Stomach (tissue), 19 donors: ENCODE measurements around the gene COL8A2. TPM values are rescaled to one million over a fixed set of nuclear protein-coding genes. Genes with fewer than 3 reads are reported as not detected.

ENCODE experiments used
- DNase-seq, 2 donors: peaks; one replicate each; pipeline versions ENCODE4 v3.0.0 to v3.0.0-alpha.2; 2013 to 2019
- H3K27ac ChIP-seq, 5 donors: fragments of 200-600 bp in 4 of 5; sonication (generic) in 4 of 5; one replicate each; pipeline ENCODE4 v1.5.1; 2013 to 2019; ENCODE audit warnings: mild to moderate bottlenecking in 1 of 5, moderate library complexity in 1 of 5
- H3K27me3 ChIP-seq, 3 donors: fragments of 200-600 bp; sonication (generic); one replicate each; pipeline ENCODE4 v1.5.1; 2017 to 2019; ENCODE audit warnings: mixed run types in 1 of 3
- H3K36me3 ChIP-seq, 4 donors: fragments of 200-600 bp; sonication (generic); 1 replicate in 3 of 4; 2 replicates in 1 of 4; pipeline ENCODE4 v1.5.1; 2016 to 2019
- H3K4me1 ChIP-seq, 4 donors: fragments of 200-600 bp; sonication (generic); one replicate each; pipeline ENCODE4 v1.5.1; 2016 to 2019
- H3K4me3 ChIP-seq, 4 donors: fragments of 200-600 bp; sonication (generic) in 3 of 4; one replicate each; pipeline ENCODE4 v1.5.1; 2016 to 2019; ENCODE audit warnings: mild to moderate bottlenecking in 1 of 4
- H3K9me3 ChIP-seq, 4 donors: fragments of 200-600 bp; sonication (generic); one replicate each; pipeline ENCODE4 v1.5.1; 2016 to 2019
- EP300 ChIP-seq: sonication (generic); formaldehyde crosslinking; IDR thresholded peaks from one replicate; pipeline ENCODE4 v1.6.1; 2017; ENCODE audit warnings: antibody characterized with exemption
- POLR2A ChIP-seq, 4 donors: fragments of 450-650 bp; IDR thresholded peaks; one replicate each; pipeline ENCODE4 v1.6.1; 2016; ENCODE audit warnings: antibody characterized with exemption in 4 of 4, control low read depth in 2 of 4, mild to moderate bottlenecking in 1 of 4, moderate library complexity in 1 of 4
- POLR2AphosphoS5 ChIP-seq, 3 donors: sonication (generic); formaldehyde crosslinking; IDR thresholded peaks; one replicate each; pipeline ENCODE4 v1.6.1; 2016; ENCODE audit warnings: antibody characterized with exemption in 3 of 3
- WGBS, 5 donors: extraction: QIAGEN DNeasy Blood & Tissue Kit in 3 of 5; methylation state at CpG; one replicate each; pipeline versions ENCODE4 v1.1.5 to v1.1.7; 2013 to 2018; 5-methylcytosine and 5-hydroxymethylcytosine counted together
- intact Hi-C: fragments of 100-400 bp; cut with DNase I; formaldehyde crosslinking; loops from one replicate; pipeline ENCODE4 v1.15.1; 2023; ENCODE audit warnings: low total_unique reads
- long read RNA-seq, 10 donors: transcript quantifications; one replicate each; lab custom pipeline, GENCODE V29; 2026
- polyA plus RNA-seq, 3 donors: library from polyadenylated mRNA; stranded (reverse); fragments of 200-250 nt; gene quantifications; one replicate each; pipeline ENCODE4 v1.2.3, GENCODE V29; 2013
- total RNA-seq, 5 donors: library from RNA; depleted of rRNA; stranded (reverse); fragments of >200 nt; gene quantifications; one replicate each; pipeline versions ENCODE4 v1.1.0 to v1.2.3, GENCODE V29; 2014 to 2016
- TF ChIP-seq, protein P1 (sequence below), 7 experiments: fragments of 450-650 bp in 4 of 7; fragments of 200-600 bp in 3 of 7; sonication (generic) in 3 of 7; IDR thresholded peaks; one replicate each; pipeline ENCODE4 v1.5.1; 2016 to 2019; ENCODE audit warnings: antibody characterized with exemption in 7 of 7, control low read depth in 2 of 7, mild to moderate bottlenecking in 1 of 7
- donor health status: healthy with polysubstance abuse.
- donor health status: Bipolar disorder and iron deficiency.
- donor health status: healthy.

Gene COL8A2
- total RNA-seq (10 to 100 TPM in 1 of 5 donors, 1 to 10 TPM in 4; 3.5 to 19.2 (median 5.5) TPM), polyA plus RNA-seq (1 to 10 TPM in 2 of 3 donors, under 1 TPM in 1; 0.92 to 5.0 (median 2.0) TPM)
- long read RNA-seq, donor 1: 0 reads
- long read RNA-seq, donor 2, full-length matches to known transcripts: 1 of 1 reads
- long read RNA-seq, donor 2, partial matches to known transcripts: 0 of 1 reads
- long read RNA-seq, donor 2, other reads (novel, unspliced or antisense): 0 of 1 reads
- long read RNA-seq, donor 3: 0 reads
- long read RNA-seq, donor 4: 0 reads
- long read RNA-seq, donor 5, full-length matches to known transcripts: 5 of 5 reads
- long read RNA-seq, donor 5, partial matches to known transcripts: 0 of 5 reads
- long read RNA-seq, donor 5, other reads (novel, unspliced or antisense): 0 of 5 reads
- long read RNA-seq, donor 6: 0 reads
- long read RNA-seq, donor 7: 0 reads
- long read RNA-seq, donor 8, full-length matches to known transcripts: 1 of 1 reads
- long read RNA-seq, donor 8, partial matches to known transcripts: 0 of 1 reads
- long read RNA-seq, donor 8, other reads (novel, unspliced or antisense): 0 of 1 reads
- long read RNA-seq, donor 9: 0 reads
- long read RNA-seq, donor 10: 0 reads

GRCh38 chr1:36125129-36125991 is at the start of gene COL8A2:
Gene COL8A2, minus strand, starts transcription at chr1:36125222. Its CDS starts 24,980 bp downstream, at chr1:36100242.
- Histone ChIP-seq H3K36me3 (no peaks in the 10 kb centered on the region), H3K4me1 (peaks cover 6 to 49% (median 27%) of the 10 kb centered on the region in 4 donors), H3K27ac (peak within 1 kb of the TSS in 3 of 5 donors; percentile 69 to 81 (median 75)), H3K27me3 (peaks cover 0 to 25% (median 17%) of the 10 kb centered on the region in 3 donors), H3K9me3 (no peaks in the 10 kb centered on the region), H3K4me3 (peak within 1 kb of the TSS; percentile 49 to 55 (median 50))
- TF ChIP-seq, protein P1, sequence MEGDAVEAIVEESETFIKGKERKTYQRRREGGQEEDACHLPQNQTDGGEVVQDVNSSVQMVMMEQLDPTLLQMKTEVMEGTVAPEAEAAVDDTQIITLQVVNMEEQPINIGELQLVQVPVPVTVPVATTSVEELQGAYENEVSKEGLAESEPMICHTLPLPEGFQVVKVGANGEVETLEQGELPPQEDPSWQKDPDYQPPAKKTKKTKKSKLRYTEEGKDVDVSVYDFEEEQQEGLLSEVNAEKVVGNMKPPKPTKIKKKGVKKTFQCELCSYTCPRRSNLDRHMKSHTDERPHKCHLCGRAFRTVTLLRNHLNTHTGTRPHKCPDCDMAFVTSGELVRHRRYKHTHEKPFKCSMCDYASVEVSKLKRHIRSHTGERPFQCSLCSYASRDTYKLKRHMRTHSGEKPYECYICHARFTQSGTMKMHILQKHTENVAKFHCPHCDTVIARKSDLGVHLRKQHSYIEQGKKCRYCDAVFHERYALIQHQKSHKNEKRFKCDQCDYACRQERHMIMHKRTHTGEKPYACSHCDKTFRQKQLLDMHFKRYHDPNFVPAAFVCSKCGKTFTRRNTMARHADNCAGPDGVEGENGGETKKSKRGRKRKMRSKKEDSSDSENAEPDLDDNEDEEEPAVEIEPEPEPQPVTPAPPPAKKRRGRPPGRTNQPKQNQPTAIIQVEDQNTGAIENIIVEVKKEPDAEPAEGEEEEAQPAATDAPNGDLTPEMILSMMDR (IDR thresholded peaks at IDR 0.05): no peak
- peak; percentile 34 to 80 for DNase-seq
- intact Hi-C loops: no loop called here
- 9 to 34% (median 19%) methylated on average over 9 to 76 of the region's 77 CpGs for WGBS, 5 donors

DNA sequence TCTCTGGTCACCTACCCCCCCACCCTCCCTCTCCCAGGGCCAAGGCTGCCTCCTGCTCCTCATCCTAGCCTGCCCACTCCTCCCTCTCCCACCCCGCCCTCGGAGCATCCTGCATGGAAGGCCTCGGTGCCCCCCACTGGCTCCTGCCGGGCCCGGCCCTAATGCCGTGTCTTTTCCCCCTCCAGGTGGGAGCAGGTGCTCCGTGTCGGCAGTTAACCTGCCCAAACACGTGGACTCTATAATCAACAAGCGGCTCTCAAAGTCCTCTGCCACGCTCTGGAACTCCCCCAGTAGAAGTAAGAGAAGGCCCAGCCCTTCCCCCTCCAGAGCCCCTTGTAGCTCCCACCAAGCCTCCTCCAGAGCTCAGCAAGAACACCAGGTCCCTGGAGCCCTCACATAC is 49.7 kb upstream of the COL8A2 start:
- no peaks in the 10 kb centered on the region for H3K9me3 ChIP-seq
- H3K27ac ChIP-seq: peak overlapping the region in 4 of 5 donors; percentile 3 to 82 (median 24)
- H3K27me3 ChIP-seq: no peaks in the 10 kb centered on the region
- no peak overlapping the region for H3K4me3 ChIP-seq
- peaks cover 22 to 60% (median 47%) of the 10 kb centered on the region in 4 donors for H3K4me1 ChIP-seq
- H3K36me3 ChIP-seq: peaks cover 84 to 100% (median 95%) of the 10 kb centered on the region in 4 donors
- intact Hi-C loops: no loop called here
- whole genome bisulfite sequencing, 5 donors: 58 to 91% (median 77%) methylated on average over 3 to 11 of the region's 11 CpGs
- DNase-seq: no peak
- TF ChIP-seq, protein P1 (IDR thresholded peaks at IDR 0.05): no peak
- TF ChIP-seq POLR2A (IDR thresholded peaks at IDR 0.05) (no peak), EP300 (no peak), POLR2AphosphoS5 (IDR thresholded peaks at IDR 0.05) (no peak)

DNA sequence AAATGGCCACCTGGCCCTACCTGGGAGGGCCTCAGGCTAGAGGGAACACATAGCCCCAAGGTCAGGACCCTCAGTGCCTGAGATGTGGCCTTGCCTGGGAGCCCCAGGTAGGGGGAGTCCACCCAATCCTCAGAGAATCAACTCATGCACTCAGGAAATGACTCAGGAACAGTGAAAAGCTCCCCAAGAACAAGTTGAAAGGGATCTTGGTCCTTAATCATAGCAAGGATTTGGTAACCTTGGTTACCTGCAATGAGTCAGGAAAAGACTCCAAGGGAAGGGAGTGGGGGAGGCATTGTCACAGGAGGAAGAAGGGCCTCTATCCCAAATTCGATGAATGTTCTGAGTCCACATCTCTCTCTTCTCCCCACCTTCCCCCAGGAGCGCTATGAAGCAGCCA is 48.0 kb upstream of the COL8A2 start:
- Histone ChIP-seq H3K27ac (peak overlapping the region in 3 of 5 donors; percentile 2 to 46 (median 36)), H3K4me1 (peaks cover 18 to 58% (median 41%) of the 10 kb centered on the region in 4 donors), H3K9me3 (no peaks in the 10 kb centered on the region), H3K4me3 (no peak overlapping the region), H3K27me3 (no peaks in the 10 kb centered on the region), H3K36me3 (peaks cover 68 to 86% (median 78%) of the 10 kb centered on the region in 4 donors)
- 82 to 95% (median 85%) methylated on average over 2 of the region's 2 CpGs for WGBS, 5 donors
- intact Hi-C loops: no loop called here
- DNase-seq: no peak
- TF ChIP-seq POLR2A (IDR thresholded peaks at IDR 0.05) (no peak), POLR2AphosphoS5 (IDR thresholded peaks at IDR 0.05) (no peak), EP300 (no peak)
- TF ChIP-seq, protein P1 (IDR thresholded peaks at IDR 0.05): no peak
